GM12878 (cell line): ENCODE results near the gene SURF4. TPM values are rescaled to one million over a fixed set of nuclear protein-coding genes. Genes with fewer than 3 reads are reported as not detected.

Source experiments
- ATAC-seq: fragments of 200-7000 bp; cut with Tn5 transposase; 3 replicates; pipeline ENCODE4 v1.9.1; 2020; ENCODE audit warnings: mild to moderate bottlenecking, moderate library complexity
- BruUV-seq: library from RNA; stranded (reverse); fragments of 400-500 nt; replicated peaks from 2 replicates; lab custom pipeline; 2021; lab: Mats Ljungman, UMichigan
- CTCF ChIA-PET: fragments of 300-600 bp; sonication (Branson Sonifier 250); formaldehyde crosslinking; extraction: SDS; loops from one replicate; lab custom pipeline; 2021; ENCODE audit warnings: inconsistent platforms; lab: Yijun Ruan, JAX
- POLR2A ChIA-PET: fragments of 350-600 bp; formaldehyde crosslinking; extraction: SDS; loops from one replicate; lab custom pipeline; 2021; ENCODE audit warnings: inconsistent platforms; lab: Charles Lee
- RAD21 ChIA-PET: fragments of 300-600 bp; sonication (Branson Sonifier 250); formaldehyde crosslinking; loops from one replicate; lab custom pipeline; 2023; ENCODE audit warnings: antibody characterized with exemption; ENCODE audit not compliant: unreplicated experiment; lab: Charles Lee
- SMC1A ChIA-PET: fragments of 300-600 bp; sonication (Branson Sonifier 250); formaldehyde crosslinking; loops from one replicate; lab custom pipeline; 2023; ENCODE audit not compliant: unreplicated experiment, uncharacterized antibody; lab: Charles Lee
- DNase-seq: peaks from one replicate; pipeline ENCODE4 v3.0.0-alpha.2; 2011; ENCODE audit warnings: low read depth, low spot score
- FAIRE-seq: peaks from 3 replicates; lab custom pipeline; 2011; peaks lifted over from hg19 to GRCh38; lab: Jason Lieb, UNC
- H2AFZ ChIP-seq: 2 replicates; pipeline ENCODE4 v1.6.0; 2011; ENCODE audit warnings: low read depth, low read length, control low read depth; ENCODE audit not compliant: control insufficient read depth
- H3K27ac ChIP-seq: 2 replicates; pipeline ENCODE4 v1.5.1; 2011; ENCODE audit warnings: control low read depth; ENCODE audit not compliant: control insufficient read depth, insufficient read depth
- H3K27me3 ChIP-seq, 2 experiments: replicated peaks in 1 of 2; 2 replicates each; pipeline versions ENCODE4 v1.6.0 to v1.6.1; 2011; ENCODE audit warnings: low read length in 1 of 2; ENCODE audit not compliant: control insufficient read depth in 2 of 2, insufficient read depth in 2 of 2
- H3K36me3 ChIP-seq, 2 experiments: 2 replicates each; pipeline ENCODE4 v1.5.1; 2011; ENCODE audit warnings: low read length in 1 of 2; ENCODE audit not compliant: control insufficient read depth in 2 of 2, insufficient read depth in 2 of 2
- H3K4me1 ChIP-seq: 2 replicates; pipeline ENCODE4 v1.6.1; 2011; ENCODE audit warnings: mild to moderate bottlenecking, low read length, moderate library complexity, mixed read lengths; ENCODE audit not compliant: control insufficient read depth, insufficient read depth
- H3K4me2 ChIP-seq: 2 replicates; pipeline ENCODE4 v1.6.0; 2011; ENCODE audit warnings: control low read depth; ENCODE audit not compliant: control insufficient read depth, insufficient read depth
- H3K4me3 ChIP-seq: fragments of 200-600 bp; sonication (generic); 2 replicates; pipeline ENCODE4 v1.5.1; 2016
- H3K79me2 ChIP-seq: 2 replicates; pipeline ENCODE4 v1.6.0; 2011; ENCODE audit warnings: low read length; ENCODE audit not compliant: control insufficient read depth, insufficient read depth
- H3K9ac ChIP-seq: 2 replicates; pipeline ENCODE4 v1.8.0; 2011; ENCODE audit warnings: low read length, control low read depth, mixed read lengths; ENCODE audit not compliant: control insufficient read depth, insufficient read depth
- H3K9me3 ChIP-seq: replicated peaks from 3 replicates; pipeline ENCODE4 v1.5.1; 2011; ENCODE audit warnings: mild to moderate bottlenecking, low read length; ENCODE audit not compliant: control insufficient read depth, insufficient read depth
- H4K20me1 ChIP-seq: 2 replicates; pipeline ENCODE4 v1.6.0; 2011; ENCODE audit not compliant: control insufficient read depth, insufficient read depth
- ATF7 ChIP-seq: fragments of 450-650 bp; IDR thresholded peaks from 2 replicates; pipeline ENCODE4 v1.6.1; 2016; ENCODE audit warnings: low read depth, mild to moderate bottlenecking
- BACH1 ChIP-seq: fragments of 450-650 bp; IDR thresholded peaks from 2 replicates; pipeline ENCODE4 v1.6.1; 2017; ENCODE audit warnings: mild to moderate bottlenecking, borderline replicate concordance
- EP300 ChIP-seq, 2 experiments: fragments of 150-350 bp in 1 of 2; IDR thresholded peaks; 2 replicates each; pipeline ENCODE4 v1.6.1; 2011 to 2012; ENCODE audit warnings: low read depth in 2 of 2, low read length in 2 of 2, borderline replicate concordance in 1 of 2, improper control_type of control experiment in 1 of 2, inconsistent platforms in 1 of 2; ENCODE audit not compliant: control insufficient read depth in 1 of 2
- EZH2 ChIP-seq: IDR thresholded peaks from 2 replicates; pipeline ENCODE4 v1.6.1; 2012; ENCODE audit warnings: low read depth, mild to moderate bottlenecking, control low read depth, inconsistent platforms, low read length, borderline replicate concordance; ENCODE audit not compliant: control insufficient read depth
- FOXK2 ChIP-seq: fragments of 450-650 bp; IDR thresholded peaks from 2 replicates; pipeline ENCODE4 v1.6.1; 2017; ENCODE audit warnings: mild to moderate bottlenecking, moderate library complexity
- HCFC1 ChIP-seq: fragments of 150-350 bp; IDR thresholded peaks from 2 replicates; pipeline ENCODE4 v1.6.1; 2014; ENCODE audit warnings: low read length
- IRF3 ChIP-seq: fragments of 450-650 bp; IDR thresholded peaks from 2 replicates; pipeline ENCODE4 v1.6.1; 2014; ENCODE audit warnings: mild to moderate bottlenecking
- JUND ChIP-seq: IDR thresholded peaks from 2 replicates; pipeline ENCODE4 v1.6.1; 2012; ENCODE audit warnings: low read depth, mild to moderate bottlenecking, low read length, improper control_type of control experiment, moderate library complexity
- KDM1A ChIP-seq: fragments of 200-600 bp; sonication (generic); IDR thresholded peaks from 2 replicates; pipeline ENCODE4 v1.6.1; 2016; ENCODE audit warnings: borderline replicate concordance
- MEF2A ChIP-seq: IDR thresholded peaks from 2 replicates; pipeline ENCODE4 v1.6.1; 2011; ENCODE audit warnings: low read depth, mild to moderate bottlenecking, low read length, moderate library complexity; ENCODE audit not compliant: insufficient read depth
- MYB ChIP-seq: fragments of 150-350 bp; IDR thresholded peaks from 2 replicates; pipeline ENCODE4 v1.6.1; 2014; ENCODE audit warnings: mild to moderate bottlenecking, low read depth, low read length, borderline replicate concordance
- MYC ChIP-seq: IDR thresholded peaks from 2 replicates; pipeline ENCODE4 v1.6.1; 2011; ENCODE audit warnings: mild to moderate bottlenecking, low read length, moderate library complexity, inconsistent platforms; ENCODE audit not compliant: insufficient read depth, insufficient replicate concordance, insufficient read length, severe bottlenecking
- PAX8 ChIP-seq: fragments of 450-650 bp; IDR thresholded peaks from 2 replicates; pipeline ENCODE4 v1.6.1; 2017; ENCODE audit warnings: mild to moderate bottlenecking, moderate library complexity
- SIN3A ChIP-seq: IDR thresholded peaks from 2 replicates; pipeline ENCODE4 v1.6.1; 2012; ENCODE audit warnings: low read depth, low read length, improper control_type of control experiment
- SMARCA5 ChIP-seq: fragments of 450-650 bp; IDR thresholded peaks from 2 replicates; pipeline ENCODE4 v1.6.1; 2017; ENCODE audit warnings: mild to moderate bottlenecking
- SUZ12 ChIP-seq: fragments of 200-600 bp; sonication (generic); IDR thresholded peaks from one replicate; pipeline ENCODE4 v1.6.1; 2018; ENCODE audit warnings: antibody characterized with exemption, mild to moderate bottlenecking; ENCODE audit not compliant: unreplicated experiment
- TBL1XR1 ChIP-seq: IDR thresholded peaks from 2 replicates; pipeline ENCODE4 v1.6.1; 2012; ENCODE audit warnings: low read depth, low read length, improper control_type of control experiment
- YY1 ChIP-seq: IDR thresholded peaks from 2 replicates; pipeline ENCODE4 v1.6.1; 2011; ENCODE audit warnings: low read depth, mild to moderate bottlenecking, low read length
- ZNF207 ChIP-seq: fragments of 450-650 bp; IDR thresholded peaks from 2 replicates; pipeline ENCODE4 v1.6.1; 2014; ENCODE audit warnings: antibody characterized with exemption, mild to moderate bottlenecking, borderline replicate concordance
- WGBS: methylation state at CpG from one replicate; pipeline ENCODE4 v1.1.6; 2016; ENCODE audit warnings: low lambda C conversion rate; ENCODE audit not compliant: insufficient replicate concordance, insufficient coverage; ENCODE audit errors: missing lambda C conversion rate; 5-methylcytosine and 5-hydroxymethylcytosine counted together
- in situ Hi-C: fragments of 300-500 bp; cut with MboI; formaldehyde crosslinking; loops from 9 replicates; pipeline ENCODE4 v1.14.3; 2018; ENCODE audit warnings: mixed read lengths
- intact Hi-C: fragments of 100-400 bp; cut with micrococcal nuclease; formaldehyde crosslinking; loops from one replicate; pipeline ENCODE4 v1.14.2; 2022; ENCODE audit not compliant: unreplicated experiment
- polyA plus RNA-seq, 11 experiments: library from polyadenylated mRNA; depleted of rRNA in 4 of 11; unstranded in 6 of 11; stranded (reverse) in 5 of 11; fragments of >200 nt; fragmentation: Nextera tagmentation in 4 of 11; fragmentation: Illumina TruSeq in 1 of 11; extraction: Ambion mirVana in 4 of 11; extraction: Trizol in 1 of 11; gene quantifications; 1 replicate in 1 of 11; 2 replicates in 10 of 11; pipeline versions ENCODE4 v1.2.1 to v1.2.3, GENCODE V29; 2011 to 2016; ENCODE audit warnings: inconsistent platforms in 2 of 11, missing spikeins in 2 of 11, low read depth in 1 of 11
- total RNA-seq, 4 experiments: library from RNA; depleted of rRNA in 3 of 4; stranded (reverse); fragments of >200 nt in 3 of 4; fragmentation: Illumina TruSeq in 1 of 4; extraction: Trizol in 1 of 4; gene quantifications; 2 replicates each; pipeline versions ENCODE4 v1.2.1 to v1.2.3, GENCODE V29; 2013 to 2021
- TF ChIP-seq, protein P1 (sequence below): IDR thresholded peaks from 2 replicates; pipeline ENCODE4 v1.6.1; 2011; ENCODE audit warnings: low read depth, mild to moderate bottlenecking, low read length, moderate library complexity, borderline replicate concordance; ENCODE audit errors: extremely low read depth
- TF ChIP-seq, protein P2 (sequence below): IDR thresholded peaks from 2 replicates; pipeline ENCODE4 v1.6.1; 2012; ENCODE audit warnings: low read depth, low read length, improper control_type of control experiment

SURF4 gene
- total and polyA plus RNA-seq, 10 of the 15 experiments (the other 5 are each of a cell fraction or from before 2014, with no cell fraction given): 6.4 to 134 (median 78.7) TPM

DNA sequence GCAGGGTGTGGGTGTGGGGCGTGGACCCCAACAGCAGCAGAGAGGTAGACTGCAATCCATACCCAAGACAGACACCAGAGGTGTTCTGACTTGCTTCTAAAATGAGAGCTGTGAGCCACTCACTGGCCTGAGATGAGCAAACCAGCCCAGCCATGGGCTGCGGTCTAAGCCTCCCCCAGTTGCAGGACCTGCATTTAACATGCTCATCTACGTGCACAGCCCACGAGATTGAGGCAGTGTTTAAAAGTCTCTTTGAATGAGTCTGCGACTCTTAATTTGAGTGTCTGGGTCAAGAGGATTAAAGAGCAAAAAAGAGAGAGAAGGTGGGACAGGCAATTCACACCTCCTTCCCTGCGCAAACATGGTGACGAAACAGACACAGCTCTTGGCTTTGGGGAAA is 5.9 kb downstream of the SURF4 start (continued):
- TF ChIP-seq MYC (no peak), KDM1A (no peak), IRF3 (no peak), BACH1 (no peak)
- TF ChIP-seq, protein P1, sequence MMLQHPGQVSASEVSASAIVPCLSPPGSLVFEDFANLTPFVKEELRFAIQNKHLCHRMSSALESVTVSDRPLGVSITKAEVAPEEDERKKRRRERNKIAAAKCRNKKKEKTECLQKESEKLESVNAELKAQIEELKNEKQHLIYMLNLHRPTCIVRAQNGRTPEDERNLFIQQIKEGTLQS: no peak

DNA sequence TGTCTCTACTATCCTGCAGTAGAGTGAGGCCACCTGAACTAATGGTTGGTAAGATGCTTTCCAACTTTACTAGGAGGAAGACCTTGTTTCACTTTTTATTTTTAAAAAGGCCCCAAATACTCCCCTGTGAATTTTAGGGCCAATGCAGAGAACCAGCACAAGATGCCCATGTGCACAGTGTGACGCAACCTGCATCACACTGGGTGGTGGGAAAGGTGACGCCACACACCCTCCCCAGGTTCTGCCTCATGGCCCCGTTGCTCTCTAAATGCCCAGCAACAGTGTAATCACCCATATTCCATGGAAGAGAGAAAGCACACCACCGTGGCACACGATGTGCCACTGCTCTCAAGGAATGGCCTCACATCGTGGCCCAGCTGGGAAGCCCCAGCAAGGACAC is 6.4 kb downstream of the SURF4 start:
- H3K4me1 ChIP-seq: peaks cover 22% of the 10 kb centered on the region

More for the DNA sequence above, 6.4 kb downstream of the SURF4 start:
- Histone ChIP-seq H3K36me3 (peaks cover 27 to 37% of the 10 kb centered on the region in 2 experiments), H3K4me2 (no peak overlapping the region), H2AFZ (no peak overlapping the region), H3K79me2 (peaks cover 73% of the 10 kb centered on the region), H4K20me1 (peaks cover 37% of the 10 kb centered on the region), H3K4me3 (no peak overlapping the region), H3K9me3 (no peaks in the 10 kb centered on the region), H3K27ac (no peak overlapping the region), H3K9ac (no peak overlapping the region), H3K27me3 (no peaks in the 10 kb centered on the region)
- TF ChIP-seq EZH2 (no peak), TBL1XR1 (no peak), MEF2A (no peak), SUZ12 (no peak), SMARCA5 (no peak), MYB (no peak), JUND (no peak), SIN3A (no peak), BACH1 (no peak), ZNF207 (no peak), HCFC1 (no peak), EP300 (IDR thresholded peaks at IDR 0.05; ENCODE audit: borderline replicate concordance in 1 of 2, control insufficient read depth in 1 of 2, low read depth in 2 of 2, low read length in 2 of 2) (no peak), PAX8 (no peak), YY1 (no peak), FOXK2 (no peak), ATF7 (no peak)
- TF ChIP-seq, protein P2, sequence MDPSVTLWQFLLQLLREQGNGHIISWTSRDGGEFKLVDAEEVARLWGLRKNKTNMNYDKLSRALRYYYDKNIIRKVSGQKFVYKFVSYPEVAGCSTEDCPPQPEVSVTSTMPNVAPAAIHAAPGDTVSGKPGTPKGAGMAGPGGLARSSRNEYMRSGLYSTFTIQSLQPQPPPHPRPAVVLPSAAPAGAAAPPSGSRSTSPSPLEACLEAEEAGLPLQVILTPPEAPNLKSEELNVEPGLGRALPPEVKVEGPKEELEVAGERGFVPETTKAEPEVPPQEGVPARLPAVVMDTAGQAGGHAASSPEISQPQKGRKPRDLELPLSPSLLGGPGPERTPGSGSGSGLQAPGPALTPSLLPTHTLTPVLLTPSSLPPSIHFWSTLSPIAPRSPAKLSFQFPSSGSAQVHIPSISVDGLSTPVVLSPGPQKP: no peak
- no TSS peak for BruUV-seq
- intact Hi-C loops (no loop called here), in situ Hi-C loops (no loop called here)
- DNase-seq (no peak), FAIRE-seq (no peak), ATAC-seq (no peak)
- ChIA-PET RAD21 (no interaction called here), SMC1A (no interaction called here), CTCF (no interaction called here), POLR2A (interaction anchor here (1.1 kb wide), 1 partner anchor 12 kb away, joined by 3 read pairs; no protein-coding TSS in a partner anchor)
- 64% methylated on average over 6 of the region's 6 CpGs for WGBS
